Measurements from ENCODE around the gene ALG1. TPM values are rescaled to one million over a fixed set of nuclear protein-coding genes. Genes with fewer than 3 reads are reported as not detected.

ALG1 gene
- polyA plus RNA-seq, 1 of the 3 experiments (the other 2 are of a cell fraction): 27.0 TPM

GRCh38 chr16:5026664-5027063 lies 45.0 kb upstream of the ALG1 start:
- H3K9ac ChIP-seq: no peak overlapping the region
- no peaks in the 10 kb centered on the region for H3K9me3 ChIP-seq
- H3F3A ChIP-seq (replicated peaks; ENCODE audit: insufficient read depth): no peaks in the 10 kb centered on the region
- peaks cover 0 to 2% of the 10 kb centered on the region in 2 experiments for H3K36me3 ChIP-seq (replicated peaks in 1 of 2; ENCODE audit: control insufficient read depth in 1 of 2, insufficient read depth in 2 of 2, low read length in 1 of 2)
- POLR2A ChIA-PET: interaction anchor here (0.6 kb wide), 1 partner anchor 960 kb away, joined by 5 read pairs; no protein-coding TSS in a partner anchor
- no peak for DNase-seq
- no peaks in the 10 kb centered on the region for H4K20me1 ChIP-seq (ENCODE audit: insufficient read depth)
- no peak overlapping the region for H2AFZ ChIP-seq (ENCODE audit: low read depth)
- CTCF ChIA-PET: no interaction called here
- peaks cover 3% of the 10 kb centered on the region; the same call in 1 of the 2 replicates for H3K27me3 ChIP-seq (ENCODE audit: insufficient read depth)
- no peaks in the 10 kb centered on the region for H3K4me1 ChIP-seq (ENCODE audit: control insufficient read depth in 1 of 2, insufficient read depth in 2 of 2, low read depth in 1 of 2, low read length in 1 of 2)
- H3K79me2 ChIP-seq (ENCODE audit: insufficient read depth): no peaks in the 10 kb centered on the region
- H3K9me2 ChIP-seq: no peaks in the 10 kb centered on the region
- no peak overlapping the region for H3K4me3 ChIP-seq (ENCODE audit: low read depth in 2 of 2, low read length in 1 of 2)
- H3K4me2 ChIP-seq: no peak overlapping the region
- 91% methylated on average over 7 of the region's 8 CpGs for WGBS (ENCODE audit: low lambda C conversion rate)
- no peak overlapping the region for H3K27ac ChIP-seq (ENCODE audit: low read depth in 2 of 2, low read length in 1 of 2)
- TF ChIP-seq FOXJ3 (CRISPR knock-in tag; IDR thresholded peaks at IDR 0.05) (no peak), POLR2AphosphoS5 (IDR thresholded peaks at IDR 0.05; ENCODE audit: low read depth, low read length) (no peak), FOSL2 (IDR thresholded peaks at IDR 0.05; ENCODE audit: borderline replicate concordance, low read depth) (no peak), REST (IDR thresholded peaks at IDR 0.05; ENCODE audit: low read depth, low read length) (no peak), PBX3 (IDR thresholded peaks at IDR 0.05) (no peak), CHD2 (IDR thresholded peaks at IDR 0.05; ENCODE audit: low read length, partially characterized antibody) (no peak), EZH2phosphoT487 (IDR thresholded peaks at IDR 0.05; ENCODE audit: borderline replicate concordance, low read depth) (no peak), CTCF (IDR thresholded peaks at IDR 0.05) (no peak), MAX (IDR thresholded peaks at IDR 0.05; ENCODE audit: low read depth) (no peak), RXRA (IDR thresholded peaks at IDR 0.05; ENCODE audit: borderline replicate concordance, low read depth) (no peak), YY1 (IDR thresholded peaks at IDR 0.05; ENCODE audit: low read depth) (no peak), JUND (IDR thresholded peaks at IDR 0.05) (no peak), FOXM1 (IDR thresholded peaks at IDR 0.05; ENCODE audit: low read depth) (no peak), GABPA (IDR thresholded peaks at IDR 0.05; ENCODE audit: low read depth) (no peak), USF1 (IDR thresholded peaks at IDR 0.05; ENCODE audit: borderline replicate concordance, low read depth) (no peak), ZBTB33 (IDR thresholded peaks at IDR 0.05; ENCODE audit: borderline replicate concordance, low read depth) (no peak)
